Chondrocyte (in vitro differentiated cells): Measurements from ENCODE around the gene BRINP2. TPM values are rescaled to one million over a fixed set of nuclear protein-coding genes. Genes with fewer than 3 reads are reported as not detected.

Experiments used
- DNase-seq: peaks from one replicate; pipeline ENCODE4 v3.0.0; 2021; ENCODE audit warnings: mixed read lengths, low spot score
- H3K27ac Mint-ChIP-seq: one replicate; pipeline ENCODE4 v1.8.0; 2021; ENCODE audit warnings: mild to moderate bottlenecking, moderate library complexity, mixed read lengths; ENCODE audit not compliant: unreplicated experiment
- H3K27me3 Mint-ChIP-seq: 2 replicates; pipeline ENCODE4 v1.8.0; 2021; ENCODE audit warnings: low read depth, mixed read lengths
- H3K36me3 Mint-ChIP-seq: 2 replicates; pipeline ENCODE4 v1.8.0; 2021; ENCODE audit warnings: low read depth, mixed read lengths
- H3K4me1 Mint-ChIP-seq: 2 replicates; pipeline ENCODE4 v1.8.0; 2021; ENCODE audit warnings: low read depth, mild to moderate bottlenecking, mixed read lengths
- H3K4me3 Mint-ChIP-seq: one replicate; pipeline ENCODE4 v1.8.0; 2021; ENCODE audit warnings: mild to moderate bottlenecking, moderate library complexity, mixed read lengths; ENCODE audit not compliant: unreplicated experiment
- H3K9me3 Mint-ChIP-seq: 2 replicates; pipeline ENCODE4 v1.8.0; 2021; ENCODE audit warnings: low read depth, mixed read lengths
- CTCF ChIP-seq: fragments of 200-600 bp; sonication (generic); IDR thresholded peaks from 2 replicates; pipeline ENCODE4 v1.5.0; 2021; ENCODE audit warnings: antibody characterized with exemption, mild to moderate bottlenecking, moderate library complexity
- long read RNA-seq: library from polyadenylated mRNA; stranded (forward); transcript quantifications from one replicate; pipeline ENCODE4 v2.0.0, GENCODE V29; 2021
- total RNA-seq: library from RNA; stranded (reverse); gene quantifications from 3 replicates; pipeline ENCODE4 v1.2.1, GENCODE V29; 2021

Gene BRINP2
- total RNA-seq: not detected in 3 replicates
- long read RNA-seq: 0 reads

GRCh38 chr1:177170756-177171535 lies at the start of gene BRINP2:
Gene BRINP2, plus strand, starts transcription at chr1:177170958. Its CDS starts 58,919 bp downstream, at chr1:177229877.
- no peaks in the 10 kb centered on the region for H3K9me3 Mint-ChIP-seq
- H3K36me3 Mint-ChIP-seq: no peaks in the 10 kb centered on the region
- H3K27ac Mint-ChIP-seq: no peak within 1 kb of the TSS
- DNase-seq: no peak
- peaks cover 28% of the 10 kb centered on the region for H3K27me3 Mint-ChIP-seq
- no peak within 1 kb of the TSS for H3K4me3 Mint-ChIP-seq
- TF ChIP-seq CTCF: no peak
- H3K4me1 Mint-ChIP-seq: no peaks in the 10 kb centered on the region

GRCh38 chr1:177122461-177123251 lies 48.1 kb upstream of the BRINP2 start:
- Mint-ChIP-seq H3K4me3 (no peak overlapping the region), H3K27me3 (peaks cover 13% of the 10 kb centered on the region), H3K9me3 (no peaks in the 10 kb centered on the region), H3K27ac (no peak overlapping the region), H3K36me3 (no peaks in the 10 kb centered on the region), H3K4me1 (no peaks in the 10 kb centered on the region)
- no peak for TF ChIP-seq CTCF
- no peak for DNase-seq

- no peak for TF ChIP-seq CTCF
- no peak for DNase-seq
- no peaks in the 10 kb centered on the region for H3K9me3 Mint-ChIP-seq
- no peak overlapping the region for H3K27ac Mint-ChIP-seq
- no peak overlapping the region for H3K4me3 Mint-ChIP-seq
- no peaks in the 10 kb centered on the region for H3K4me1 Mint-ChIP-seq
- H3K36me3 Mint-ChIP-seq: no peaks in the 10 kb centered on the region
- peaks cover 19% of the 10 kb centered on the region for H3K27me3 Mint-ChIP-seq
Observed at GRCh38 chr1:177124577-177125278, 46.0 kb upstream of the BRINP2 start.

- H3K9me3 Mint-ChIP-seq: no peaks in the 10 kb centered on the region
- no peak overlapping the region for H3K4me3 Mint-ChIP-seq
- DNase-seq: no peak
Observed at GRCh38 chr1:177126267-177126666, 44.5 kb upstream of the BRINP2 start.

More at GRCh38 chr1:177126267-177126666, 44.5 kb upstream of the BRINP2 start:
- TF ChIP-seq CTCF: no peak
- no peak overlapping the region for H3K27ac Mint-ChIP-seq
- H3K36me3 Mint-ChIP-seq: no peaks in the 10 kb centered on the region
- no peaks in the 10 kb centered on the region for H3K4me1 Mint-ChIP-seq
- H3K27me3 Mint-ChIP-seq: peaks cover 14% of the 10 kb centered on the region
